Left lobe of liver (tissue), 2 donors: ENCODE measurements around the gene ZFAND5. TPM values are rescaled to one million over a fixed set of nuclear protein-coding genes. Genes with fewer than 3 reads are reported as not detected.

ENCODE experiments used
- ATAC-seq: fragments of 200-7000 bp; cut with Tn5 transposase; one replicate; pipeline ENCODE4 v1.9.1; 2020; ENCODE audit warnings: mild to moderate bottlenecking, moderate library complexity
- DNase-seq: peaks from one replicate; pipeline ENCODE4 v3.0.0-alpha.2; 2020; ENCODE audit warnings: low spot score
- total RNA-seq: library from RNA; stranded (reverse); gene quantifications from one replicate; pipeline ENCODE4 v1.2.1, GENCODE V29; 2021
- donor health status: DM: no; HTN: no; CAD: no; lungs with moderate emphysema.
- donor health status: DM: no; HTN: yes; CAD: no.

The ZFAND5 gene
- total RNA-seq, 1 donor from 2014 or later, result 83.9 TPM

DNA sequence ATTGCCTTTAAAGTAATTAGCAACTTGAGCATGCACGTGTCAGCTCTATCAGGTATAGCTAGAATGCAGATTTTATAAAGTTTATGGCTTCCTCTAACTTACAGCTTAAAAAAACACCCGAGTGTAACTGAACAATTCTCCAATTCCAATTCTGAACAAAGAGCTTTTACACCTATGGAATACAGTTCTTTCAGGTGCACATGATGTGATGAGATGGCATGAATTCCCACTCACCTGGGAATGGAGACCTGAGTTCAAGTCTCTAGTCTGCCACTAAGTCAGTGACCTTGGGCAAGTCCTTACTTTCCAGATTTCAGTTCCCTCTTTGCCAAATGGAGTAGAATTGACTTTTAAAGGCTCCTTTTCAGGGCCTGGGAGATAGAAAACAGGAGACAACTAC lies 1.8 kb downstream of the ZFAND5 start:
- ATAC-seq, result no peak
- DNase-seq, result no peak

DNA sequence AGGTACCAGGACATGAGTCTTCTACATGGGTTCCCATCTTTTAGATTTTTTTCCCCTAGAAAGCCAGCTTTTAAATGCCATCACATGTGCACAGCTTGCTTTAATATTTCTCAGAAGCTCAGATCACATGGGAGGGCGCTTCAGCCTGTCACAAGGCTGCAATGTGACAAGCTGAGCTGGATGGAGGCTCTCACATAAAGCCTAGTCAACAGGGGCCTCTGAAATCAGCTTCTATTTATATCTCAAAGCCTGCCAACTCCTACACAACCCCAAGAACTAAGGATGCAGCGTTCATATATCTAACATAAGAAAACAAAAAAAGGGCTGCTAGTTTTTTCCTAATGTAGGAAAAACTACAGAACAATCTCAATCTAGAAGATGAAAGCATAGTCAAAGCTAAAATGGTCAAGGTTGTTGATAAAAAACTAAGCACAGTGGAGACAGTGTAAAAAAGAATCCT lies 2.3 kb downstream of the ZFAND5 start:
- DNase-seq (peak; percentile 72), ATAC-seq (peak; percentile 9)

DNA sequence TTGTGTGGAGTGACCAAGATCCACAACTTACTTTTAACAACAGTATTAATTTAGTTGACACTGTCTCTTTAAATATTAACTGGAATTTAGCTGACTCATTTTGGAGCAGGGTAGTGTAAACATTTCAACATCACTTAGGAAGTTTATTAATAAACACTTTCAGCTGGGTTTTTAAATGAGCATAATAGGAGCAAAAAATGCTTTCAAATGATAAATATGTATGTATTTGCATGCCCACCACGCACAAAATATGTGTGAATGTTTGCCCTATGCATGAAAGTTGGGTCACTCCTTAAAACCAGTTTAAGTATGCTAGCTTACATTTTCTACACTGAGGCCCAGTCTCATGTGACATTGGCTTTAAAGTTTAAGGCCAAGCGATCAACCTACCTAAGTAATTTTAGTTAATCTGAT lies 2.9 kb downstream of the ZFAND5 start:
- no peak for ATAC-seq
- no peak for DNase-seq

- no peak for ATAC-seq
Measured at GRCh38 chr9:72361217-72361616, 3.8 kb downstream of the ZFAND5 start.

DNA sequence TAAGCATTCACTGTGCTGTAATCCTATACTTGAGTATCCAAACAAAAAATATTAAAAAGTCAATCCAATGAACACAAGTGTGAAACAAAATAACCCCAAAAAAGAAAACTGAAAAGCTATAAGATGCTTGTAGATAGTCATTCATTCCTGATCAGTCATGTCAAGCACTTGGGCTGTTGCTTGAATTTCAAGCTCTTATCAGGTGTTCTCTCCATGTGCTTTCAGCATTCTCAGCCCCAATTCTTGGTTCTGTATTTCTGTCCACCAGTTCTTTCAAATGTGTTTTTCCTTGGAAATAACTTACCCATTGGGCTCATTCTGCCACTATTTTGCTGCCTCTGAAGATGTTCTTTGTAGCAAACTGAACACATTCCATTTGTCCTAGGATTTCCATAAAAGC lies 4.7 kb downstream of the ZFAND5 start:
- ATAC-seq (no peak), DNase-seq (no peak)

More at GRCh38 chr9:72361217-72361616, 3.8 kb downstream of the ZFAND5 start:
- DNase-seq, result no peak

DNA sequence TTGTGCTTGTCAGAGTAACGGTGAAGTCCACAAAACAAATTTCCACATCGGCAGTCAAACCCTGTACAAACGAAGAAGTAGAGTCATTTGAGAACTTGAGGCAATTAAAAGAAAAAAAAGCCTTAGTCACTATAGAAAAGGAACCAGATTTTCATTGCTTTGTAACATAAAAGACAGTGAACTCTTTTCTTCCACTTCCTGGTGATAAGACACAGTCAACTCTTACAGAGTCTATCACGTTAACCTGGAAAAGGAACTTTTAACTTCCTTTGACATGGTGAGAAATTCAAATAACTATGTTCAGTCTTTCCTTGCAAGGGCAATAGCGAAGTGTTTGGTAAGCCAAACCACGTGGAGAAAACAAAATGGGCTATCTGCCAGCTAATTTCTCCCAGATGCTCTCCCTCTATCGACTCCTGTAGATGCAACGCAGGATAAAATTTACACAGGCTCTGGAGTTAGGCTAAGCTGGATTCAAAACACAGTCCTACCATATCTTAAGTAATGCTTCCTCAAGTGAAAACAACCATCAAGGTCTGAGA lies 8.9 kb downstream of the ZFAND5 start:
- peak; percentile 18 for ATAC-seq
- DNase-seq, result no peak

DNA sequence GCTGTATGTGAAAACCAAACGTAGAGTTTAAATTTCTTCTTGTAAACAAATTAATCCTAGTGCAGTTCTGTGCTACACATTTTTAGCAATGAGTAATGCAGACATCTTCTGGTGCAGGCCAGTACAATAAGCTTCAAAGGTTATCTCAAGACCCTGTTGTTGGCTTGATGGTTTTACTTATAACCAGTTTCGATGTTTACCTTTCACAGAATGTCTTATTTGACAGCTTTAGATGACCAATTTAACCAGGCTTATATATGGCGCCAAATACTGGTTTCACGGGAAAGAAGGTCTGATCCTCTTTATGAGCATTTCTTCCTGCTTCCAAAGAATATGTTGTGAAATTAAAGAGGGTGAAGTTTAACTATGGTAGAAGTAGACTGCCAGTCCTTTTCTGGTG lies 9.9 kb downstream of the ZFAND5 start:
- no peak for DNase-seq
- ATAC-seq, result peak; percentile 1

DNA sequence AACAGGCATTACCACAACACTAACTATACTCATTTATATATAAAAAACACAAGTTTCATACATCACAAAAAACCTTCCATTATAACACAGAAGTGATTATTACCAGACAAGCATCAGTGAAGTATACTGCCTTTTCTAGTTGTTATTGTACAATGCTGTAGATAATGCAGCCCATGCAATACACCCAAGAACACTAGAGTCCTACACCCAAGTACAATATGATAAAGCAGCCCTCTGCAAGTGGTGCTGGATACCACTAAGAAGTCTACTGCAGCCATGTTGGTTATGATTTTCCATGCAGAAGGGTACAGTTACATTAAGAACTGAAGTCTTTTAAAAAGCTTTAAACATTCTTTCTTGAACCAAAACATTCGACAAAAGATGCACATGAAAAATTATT lies 10.3 kb downstream of the ZFAND5 start:
- DNase-seq (no peak), ATAC-seq (no peak)

DNA sequence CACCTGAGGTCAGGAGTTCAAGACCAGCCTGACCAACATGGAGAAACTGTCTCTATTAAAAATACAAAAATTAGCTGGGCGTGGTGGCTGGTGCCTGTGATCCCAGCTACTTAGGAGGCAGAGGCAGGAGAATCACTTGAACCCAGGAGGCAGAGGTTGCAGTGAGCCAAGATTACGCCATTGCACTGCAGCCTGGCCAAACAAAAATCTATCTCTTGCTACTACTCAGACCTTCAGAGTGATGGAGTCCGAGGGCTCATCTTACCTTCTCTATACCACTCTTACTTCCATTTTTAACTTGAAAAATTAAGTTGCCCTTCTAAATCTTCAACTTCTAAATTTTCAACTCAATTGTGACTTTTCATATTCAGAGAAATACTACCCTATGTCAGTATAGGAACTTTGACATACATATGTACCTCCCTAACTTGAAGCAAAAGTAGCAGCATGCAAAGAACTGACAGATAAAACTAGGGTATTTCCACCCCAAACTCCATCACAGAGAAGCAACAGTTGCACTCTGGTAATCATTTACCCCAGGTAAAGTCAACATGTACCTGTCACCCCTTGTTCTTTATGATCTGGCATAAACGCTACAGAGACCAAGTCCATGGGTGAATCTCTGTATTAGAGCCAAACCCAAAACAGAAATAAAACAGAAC lies 11.4 kb downstream of the ZFAND5 start:
- ATAC-seq, result peak; percentile 54
- no peak for DNase-seq

DNA sequence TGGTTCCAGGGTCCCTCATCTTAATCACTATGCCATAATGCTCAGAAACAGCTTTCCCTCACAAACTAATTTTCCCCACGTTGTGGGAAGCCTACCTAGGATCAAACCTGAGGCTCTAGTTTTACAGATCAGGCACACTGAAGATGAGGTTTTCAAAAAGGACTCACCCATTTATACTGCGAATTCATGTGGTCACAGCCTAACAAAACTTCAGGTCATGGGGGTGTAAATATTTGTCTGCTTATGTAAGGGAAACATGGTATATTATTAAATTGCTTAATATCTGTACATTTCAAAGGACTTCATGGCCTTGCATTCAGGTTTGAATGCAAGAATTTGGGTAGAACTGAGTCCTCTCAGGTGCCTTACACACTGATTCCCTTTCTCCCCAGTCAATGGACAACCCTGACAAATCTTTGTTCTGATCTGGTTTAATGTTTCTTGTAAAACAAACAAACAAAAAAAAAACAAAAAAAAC lies 12.1 kb downstream of the ZFAND5 start:
- DNase-seq (no peak), ATAC-seq (peak; percentile 31)

- DNase-seq (no peak), ATAC-seq (peak; percentile 3)
Measured at GRCh38 chr9:72351538-72352453, 13.2 kb downstream of the ZFAND5 start.

DNA sequence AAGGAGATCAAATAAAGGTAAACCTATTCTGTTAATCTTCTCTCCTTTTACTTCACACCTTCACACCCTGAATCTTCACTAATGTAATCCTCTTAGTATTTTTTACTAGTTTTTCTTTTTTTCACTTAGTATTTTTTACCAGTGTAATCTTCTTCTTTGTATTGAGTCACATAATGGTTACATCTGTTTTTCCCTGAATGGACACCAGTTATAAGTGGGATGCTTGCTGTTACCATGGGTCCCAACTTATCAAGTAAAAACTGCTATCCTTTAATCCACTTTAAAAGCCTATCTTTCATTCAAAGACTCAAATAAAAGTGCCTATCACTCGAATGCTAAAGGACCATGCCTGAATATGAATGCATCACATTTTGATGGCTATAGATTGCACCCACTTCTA lies 15.1 kb downstream of the ZFAND5 start:
- no peak for ATAC-seq

GRCh38 chr9:72349240-72349639 lies 15.8 kb downstream of the ZFAND5 start:
- no peak for ATAC-seq

More for the DNA sequence above, 15.1 kb downstream of the ZFAND5 start:
- no peak for DNase-seq

GRCh38 chr9:72346333-72346732 lies 18.7 kb downstream of the ZFAND5 start:
- DNase-seq (no peak), ATAC-seq (no peak)

More at GRCh38 chr9:72349240-72349639, 15.8 kb downstream of the ZFAND5 start:
- DNase-seq, result no peak

DNA sequence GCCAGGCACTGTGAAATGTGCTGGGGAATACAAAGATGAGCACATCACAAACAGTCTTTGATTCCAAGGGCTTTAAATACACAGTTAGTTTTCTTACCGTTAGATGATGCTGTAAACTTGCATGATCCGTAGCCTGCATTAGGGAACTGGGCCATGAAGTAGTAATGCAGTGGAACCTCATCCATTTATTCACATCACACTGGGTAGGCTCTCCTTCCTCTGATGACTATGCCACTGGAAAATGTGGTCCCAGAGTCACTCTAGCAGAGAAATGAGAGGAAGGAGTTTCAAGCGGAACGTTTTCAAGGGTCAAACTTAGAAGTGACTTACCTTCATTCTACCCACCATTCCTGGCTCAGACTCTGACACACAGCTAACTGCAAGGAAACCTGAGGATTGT lies 26.4 kb downstream of the ZFAND5 start:
- DNase-seq (no peak), ATAC-seq (no peak)

DNA sequence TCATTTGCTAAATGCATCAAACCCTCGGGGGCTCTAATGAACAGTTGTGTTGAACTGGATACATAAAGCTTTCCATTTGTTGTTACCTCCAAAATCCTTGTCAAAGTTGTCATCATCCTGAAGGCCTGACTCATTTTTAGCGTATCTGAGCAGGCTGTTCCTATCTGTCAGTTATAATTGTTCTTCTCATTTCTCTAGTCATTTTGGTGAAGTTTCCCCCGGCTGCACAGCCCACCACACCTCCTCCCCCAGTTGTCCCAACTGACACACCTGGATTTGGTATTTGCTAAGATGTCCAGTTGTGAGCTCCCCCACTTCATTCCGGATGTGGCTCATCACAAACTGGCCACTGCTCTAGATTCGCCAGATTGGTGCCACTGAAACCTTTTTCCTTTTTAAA lies 27.7 kb downstream of the ZFAND5 start:
- no peak for ATAC-seq

GRCh38 chr9:72334658-72335337 lies 30.2 kb downstream of the ZFAND5 start:
- no peak for DNase-seq
- no peak for ATAC-seq

More for the DNA sequence above, 27.7 kb downstream of the ZFAND5 start:
- DNase-seq, result no peak

GRCh38 chr9:72333709-72334108 lies 31.3 kb downstream of the ZFAND5 start:
- DNase-seq, result no peak
- no peak for ATAC-seq

- ATAC-seq (no peak), DNase-seq (no peak)
Measured at GRCh38 chr9:72333197-72333596, 31.8 kb downstream of the ZFAND5 start.

- ATAC-seq, result no peak
- DNase-seq, result no peak
Measured at GRCh38 chr9:72332351-72332750, 32.7 kb downstream of the ZFAND5 start.

- DNase-seq, result no peak
- no peak for ATAC-seq
Measured at GRCh38 chr9:72327631-72328030, 37.4 kb downstream of the ZFAND5 start.
